ENCODE results near the gene RNF182. TPM values are rescaled to one million over a fixed set of nuclear protein-coding genes. Genes with fewer than 3 reads are reported as not detected.
A peak's percentile ranks its signal among the peaks of the same experiment; 100 is the strongest.

Gene RNF182
- total and polyA plus RNA-seq, 9 of the 15 experiments (the other 6 are each of a cell fraction or from before 2014, with no cell fraction given) = 12.8 to 22.8 (median 17.5) TPM

DNA sequence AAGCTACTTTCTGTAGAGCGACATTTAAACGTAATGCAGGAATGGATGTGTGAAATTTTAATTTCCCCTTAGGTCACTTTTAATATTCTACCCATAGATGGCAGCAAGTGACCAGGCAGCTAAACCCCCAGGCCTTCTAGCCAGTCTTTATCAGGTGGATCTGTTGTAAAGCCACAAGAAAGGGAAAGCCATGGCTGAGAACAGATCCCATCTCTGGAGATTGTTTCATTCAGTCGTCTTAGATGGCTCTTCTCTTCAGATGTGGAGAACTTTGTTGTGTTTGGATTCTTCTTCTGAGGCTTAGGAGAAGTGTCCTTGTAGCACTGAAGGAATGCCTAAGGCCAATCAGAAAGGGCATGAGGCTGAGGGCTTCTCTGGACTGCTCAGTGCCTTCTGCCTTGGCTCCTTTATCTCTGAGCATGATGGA lies 15.8 kb upstream of the RNF182 start (continued):
- TF ChIP-seq SOX6 (IDR thresholded peaks at IDR 0.05) = peak; percentile 96
- no peak for TF ChIP-seq FOXM1 (IDR thresholded peaks at IDR 0.05; ENCODE audit: low read depth)
- TF ChIP-seq FOXM1 (CRISPR knock-in tag; IDR thresholded peaks at IDR 0.05; ENCODE audit: low read depth) = no peak
- TF ChIP-seq, protein P1, sequence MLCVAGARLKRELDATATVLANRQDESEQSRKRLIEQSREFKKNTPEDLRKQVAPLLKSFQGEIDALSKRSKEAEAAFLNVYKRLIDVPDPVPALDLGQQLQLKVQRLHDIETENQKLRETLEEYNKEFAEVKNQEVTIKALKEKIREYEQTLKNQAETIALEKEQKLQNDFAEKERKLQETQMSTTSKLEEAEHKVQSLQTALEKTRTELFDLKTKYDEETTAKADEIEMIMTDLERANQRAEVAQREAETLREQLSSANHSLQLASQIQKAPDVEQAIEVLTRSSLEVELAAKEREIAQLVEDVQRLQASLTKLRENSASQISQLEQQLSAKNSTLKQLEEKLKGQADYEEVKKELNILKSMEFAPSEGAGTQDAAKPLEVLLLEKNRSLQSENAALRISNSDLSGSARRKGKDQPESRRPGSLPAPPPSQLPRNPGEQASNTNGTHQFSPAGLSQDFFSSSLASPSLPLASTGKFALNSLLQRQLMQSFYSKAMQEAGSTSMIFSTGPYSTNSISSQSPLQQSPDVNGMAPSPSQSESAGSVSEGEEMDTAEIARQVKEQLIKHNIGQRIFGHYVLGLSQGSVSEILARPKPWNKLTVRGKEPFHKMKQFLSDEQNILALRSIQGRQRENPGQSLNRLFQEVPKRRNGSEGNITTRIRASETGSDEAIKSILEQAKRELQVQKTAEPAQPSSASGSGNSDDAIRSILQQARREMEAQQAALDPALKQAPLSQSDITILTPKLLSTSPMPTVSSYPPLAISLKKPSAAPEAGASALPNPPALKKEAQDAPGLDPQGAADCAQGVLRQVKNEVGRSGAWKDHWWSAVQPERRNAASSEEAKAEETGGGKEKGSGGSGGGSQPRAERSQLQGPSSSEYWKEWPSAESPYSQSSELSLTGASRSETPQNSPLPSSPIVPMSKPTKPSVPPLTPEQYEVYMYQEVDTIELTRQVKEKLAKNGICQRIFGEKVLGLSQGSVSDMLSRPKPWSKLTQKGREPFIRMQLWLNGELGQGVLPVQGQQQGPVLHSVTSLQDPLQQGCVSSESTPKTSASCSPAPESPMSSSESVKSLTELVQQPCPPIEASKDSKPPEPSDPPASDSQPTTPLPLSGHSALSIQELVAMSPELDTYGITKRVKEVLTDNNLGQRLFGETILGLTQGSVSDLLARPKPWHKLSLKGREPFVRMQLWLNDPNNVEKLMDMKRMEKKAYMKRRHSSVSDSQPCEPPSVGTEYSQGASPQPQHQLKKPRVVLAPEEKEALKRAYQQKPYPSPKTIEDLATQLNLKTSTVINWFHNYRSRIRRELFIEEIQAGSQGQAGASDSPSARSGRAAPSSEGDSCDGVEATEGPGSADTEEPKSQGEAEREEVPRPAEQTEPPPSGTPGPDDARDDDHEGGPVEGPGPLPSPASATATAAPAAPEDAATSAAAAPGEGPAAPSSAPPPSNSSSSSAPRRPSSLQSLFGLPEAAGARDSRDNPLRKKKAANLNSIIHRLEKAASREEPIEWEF (CRISPR knock-in tag; IDR thresholded peaks at IDR 0.05) = no peak
- TF ChIP-seq, protein P2, sequence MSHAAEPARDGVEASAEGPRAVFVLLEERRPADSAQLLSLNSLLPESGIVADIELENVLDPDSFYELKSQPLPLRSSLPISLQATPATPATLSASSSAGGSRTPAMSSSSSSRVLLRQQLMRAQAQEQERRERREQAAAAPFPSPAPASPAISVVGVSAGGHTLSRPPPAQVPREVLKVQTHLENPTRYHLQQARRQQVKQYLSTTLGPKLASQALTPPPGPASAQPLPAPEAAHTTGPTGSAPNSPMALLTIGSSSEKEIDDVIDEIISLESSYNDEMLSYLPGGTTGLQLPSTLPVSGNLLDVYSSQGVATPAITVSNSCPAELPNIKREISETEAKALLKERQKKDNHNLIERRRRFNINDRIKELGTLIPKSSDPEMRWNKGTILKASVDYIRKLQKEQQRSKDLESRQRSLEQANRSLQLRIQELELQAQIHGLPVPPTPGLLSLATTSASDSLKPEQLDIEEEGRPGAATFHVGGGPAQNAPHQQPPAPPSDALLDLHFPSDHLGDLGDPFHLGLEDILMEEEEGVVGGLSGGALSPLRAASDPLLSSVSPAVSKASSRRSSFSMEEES (CRISPR knock-in tag; IDR thresholded peaks at IDR 0.05) = no peak
- TF ChIP-seq TBL1XR1 (IDR thresholded peaks at IDR 0.05; ENCODE audit: low read length in 2 of 2) = no peak
- TF ChIP-seq SLC30A9 (CRISPR knock-in tag; IDR thresholded peaks at IDR 0.05) = no peak
- no peak for TF ChIP-seq TRIM28 (IDR thresholded peaks at IDR 0.05)
- 0 out of 2 replicates have a peak, but pooled peaks have one; percentile 25 for TF ChIP-seq CXXC5 (CRISPR knock-in tag; IDR thresholded peaks at IDR 0.05)
- no peak for TF ChIP-seq ATF1 (CRISPR knock-in tag; IDR thresholded peaks at IDR 0.05)
- TF ChIP-seq ATF1 (tag; IDR thresholded peaks at IDR 0.05) = peak; percentile 46; the same call in 1 of the 2 replicates
- peak; percentile 72; the same call in 1 of the 2 replicates for TF ChIP-seq MTA1 (IDR thresholded peaks at IDR 0.05; ENCODE audit: borderline replicate concordance)
- no peak for TF ChIP-seq ZNF197 (CRISPR knock-in tag; IDR thresholded peaks at IDR 0.05; ENCODE audit: low read depth)
- no peak for TF ChIP-seq TARDBP (IDR thresholded peaks at IDR 0.05)
- no peak for TF ChIP-seq SIX5 (IDR thresholded peaks at IDR 0.05; ENCODE audit: borderline replicate concordance in 1 of 2, insufficient read depth in 1 of 2, low read depth in 1 of 2, low read length in 2 of 2)
- TF ChIP-seq, protein P3, sequence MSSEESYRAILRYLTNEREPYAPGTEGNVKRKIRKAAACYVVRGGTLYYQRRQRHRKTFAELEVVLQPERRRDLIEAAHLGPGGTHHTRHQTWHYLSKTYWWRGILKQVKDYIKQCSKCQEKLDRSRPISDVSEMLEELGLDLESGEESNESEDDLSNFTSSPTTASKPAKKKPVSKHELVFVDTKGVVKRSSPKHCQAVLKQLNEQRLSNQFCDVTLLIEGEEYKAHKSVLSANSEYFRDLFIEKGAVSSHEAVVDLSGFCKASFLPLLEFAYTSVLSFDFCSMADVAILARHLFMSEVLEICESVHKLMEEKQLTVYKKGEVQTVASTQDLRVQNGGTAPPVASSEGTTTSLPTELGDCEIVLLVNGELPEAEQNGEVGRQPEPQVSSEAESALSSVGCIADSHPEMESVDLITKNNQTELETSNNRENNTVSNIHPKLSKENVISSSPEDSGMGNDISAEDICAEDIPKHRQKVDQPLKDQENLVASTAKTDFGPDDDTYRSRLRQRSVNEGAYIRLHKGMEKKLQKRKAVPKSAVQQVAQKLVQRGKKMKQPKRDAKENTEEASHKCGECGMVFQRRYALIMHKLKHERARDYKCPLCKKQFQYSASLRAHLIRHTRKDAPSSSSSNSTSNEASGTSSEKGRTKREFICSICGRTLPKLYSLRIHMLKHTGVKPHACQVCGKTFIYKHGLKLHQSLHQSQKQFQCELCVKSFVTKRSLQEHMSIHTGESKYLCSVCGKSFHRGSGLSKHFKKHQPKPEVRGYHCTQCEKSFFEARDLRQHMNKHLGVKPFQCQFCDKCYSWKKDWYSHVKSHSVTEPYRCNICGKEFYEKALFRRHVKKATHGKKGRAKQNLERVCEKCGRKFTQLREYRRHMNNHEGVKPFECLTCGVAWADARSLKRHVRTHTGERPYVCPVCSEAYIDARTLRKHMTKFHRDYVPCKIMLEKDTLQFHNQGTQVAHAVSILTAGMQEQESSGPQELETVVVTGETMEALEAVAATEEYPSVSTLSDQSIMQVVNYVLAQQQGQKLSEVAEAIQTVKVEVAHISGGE (CRISPR knock-in tag; IDR thresholded peaks at IDR 0.05) = no peak
- TF ChIP-seq ELF1 (tag; IDR thresholded peaks at IDR 0.05) = no peak
- TF ChIP-seq HDGF (IDR thresholded peaks at IDR 0.05) = 0 out of 2 replicates have a peak, but pooled peaks have one; percentile 25
- TF ChIP-seq RBM17 (IDR thresholded peaks at IDR 0.05; ENCODE audit: borderline replicate concordance, low read depth, low read length) = no peak
- TF ChIP-seq NFRKB (IDR thresholded peaks at IDR 0.05; ENCODE audit: low read depth) = no peak
- TF ChIP-seq ZNF124 (CRISPR knock-in tag; IDR thresholded peaks at IDR 0.05) = no peak
